GM21717 (cell line): ENCODE results near the gene TMEM176B.

ENCODE experiments used
- ATAC-seq: cut with Tn5 transposase; IDR thresholded peaks from one replicate; pipeline ENCODE4 v1.9.1; 2021; ENCODE audit warnings: mild to moderate bottlenecking, moderate library complexity; ENCODE audit not compliant: unreplicated experiment

Gene TMEM176B

GRCh38 chr7:150799741-150800580 lies at the start of gene TMEM176B:
TSS of gene TMEM176B (minus strand) at chr7:150800364. CDS start at chr7:150796569, 3,795 bp downstream.
- ATAC-seq, result no peak

GRCh38 chr7:150849204-150849775 lies 49.1 kb upstream of the TMEM176B start:
- ATAC-seq, result no peak

GRCh38 chr7:150848561-150849115 lies 48.5 kb upstream of the TMEM176B start:
- no peak for ATAC-seq

GRCh38 chr7:150848111-150848510 lies 47.9 kb upstream of the TMEM176B start:
- no peak for ATAC-seq

GRCh38 chr7:150847536-150847935 lies 47.4 kb upstream of the TMEM176B start:
- ATAC-seq, result no peak

GRCh38 chr7:150846291-150847115 lies 46.3 kb upstream of the TMEM176B start:
- no peak for ATAC-seq

- no peak for ATAC-seq
These were observed 45.3 kb upstream of the TMEM176B start for GRCh38 chr7:150845421-150845861.

- no peak for ATAC-seq
These were observed 42.6 kb upstream of the TMEM176B start for GRCh38 chr7:150842716-150843115.

GRCh38 chr7:150842018-150842417 lies 41.9 kb upstream of the TMEM176B start:
- no peak for ATAC-seq

- no peak for ATAC-seq
These were observed 38.9 kb upstream of the TMEM176B start for GRCh38 chr7:150838965-150839650.

- ATAC-seq, result no peak
These were observed 35.6 kb upstream of the TMEM176B start for GRCh38 chr7:150835702-150836280.

- ATAC-seq, result no peak
These were observed 34.9 kb upstream of the TMEM176B start for GRCh38 chr7:150835019-150835418.

- ATAC-seq, result no peak
These were observed 31.7 kb upstream of the TMEM176B start for GRCh38 chr7:150831851-150832250.

- ATAC-seq, result no peak
These were observed 30.8 kb upstream of the TMEM176B start for GRCh38 chr7:150830937-150831336.

- ATAC-seq, result no peak
These were observed 29.3 kb upstream of the TMEM176B start for GRCh38 chr7:150829426-150829825.

GRCh38 chr7:150828384-150828783 lies 28.2 kb upstream of the TMEM176B start:
- no peak for ATAC-seq

- no peak for ATAC-seq
These were observed 26.1 kb upstream of the TMEM176B start for GRCh38 chr7:150826061-150826849.

- no peak for ATAC-seq
These were observed 24.4 kb upstream of the TMEM176B start for GRCh38 chr7:150824379-150825177.
